Loucy (cell line): Measurements from ENCODE around the gene RPL27A.

ENCODE experiments used
- H2AFZ ChIP-seq: fragments of 200-600 bp; sonication (generic); 2 replicates; pipeline ENCODE4 v1.6.0; 2016; ENCODE audit warnings: antibody characterized with exemption, mild to moderate bottlenecking, low read length, moderate library complexity
- H3F3A ChIP-seq: fragments of 200-600 bp; 2 replicates; pipeline ENCODE4 v1.6.0; 2016; ENCODE audit warnings: antibody characterized with exemption, low read depth, mild to moderate bottlenecking
- H3K27me3 ChIP-seq: fragments of 200-600 bp; sonication (generic); 2 replicates; pipeline ENCODE4 v1.6.1; 2014; ENCODE audit warnings: low read length, mild to moderate bottlenecking; ENCODE audit not compliant: insufficient read depth, poor library complexity, severe bottlenecking
- H3K36me3 ChIP-seq: fragments of 200-600 bp; sonication (generic); 2 replicates; pipeline ENCODE4 v1.6.1; 2016; ENCODE audit warnings: low read length; ENCODE audit not compliant: insufficient read depth
- H3K4me1 ChIP-seq: fragments of 200-600 bp; sonication (generic); 2 replicates; pipeline ENCODE4 v1.5.1; 2014; ENCODE audit warnings: low read length, mild to moderate bottlenecking; ENCODE audit not compliant: insufficient read depth, poor library complexity, severe bottlenecking
- H3K4me2 ChIP-seq: fragments of 200-600 bp; sonication (generic); 2 replicates; pipeline ENCODE4 v1.6.0; 2014; ENCODE audit warnings: antibody characterized with exemption, low read length, low read depth, mild to moderate bottlenecking; ENCODE audit not compliant: poor library complexity, severe bottlenecking
- H3K4me3 ChIP-seq: fragments of 200-600 bp; sonication (generic); 2 replicates; pipeline ENCODE4 v1.5.1; 2014; ENCODE audit warnings: low read length, mild to moderate bottlenecking, mixed read lengths; ENCODE audit not compliant: poor library complexity, severe bottlenecking
- H3K79me2 ChIP-seq: fragments of 200-600 bp; sonication (generic); 2 replicates; pipeline ENCODE4 v1.6.1; 2014; ENCODE audit warnings: low read length; ENCODE audit not compliant: insufficient read depth
- H3K9ac ChIP-seq: fragments of 200-600 bp; sonication (generic); 2 replicates; pipeline ENCODE4 v1.6.0; 2014; ENCODE audit warnings: mild to moderate bottlenecking, low read depth, low read length, moderate library complexity; ENCODE audit not compliant: poor library complexity, severe bottlenecking
- H3K9me2 ChIP-seq: fragments of 200-600 bp; sonication (generic); replicated peaks from 2 replicates; pipeline ENCODE4 v1.6.1; 2016; ENCODE audit warnings: low read depth, low read length, mixed read lengths
- H3K9me3 ChIP-seq: fragments of 200-600 bp; sonication (generic); 2 replicates; pipeline ENCODE4 v1.6.1; 2014; ENCODE audit warnings: mild to moderate bottlenecking, antibody characterized with exemption, low read length, low read depth; ENCODE audit not compliant: insufficient read depth
- H4K20me1 ChIP-seq: fragments of 200-600 bp; sonication (generic); 2 replicates; pipeline ENCODE4 v1.6.0; 2014; ENCODE audit warnings: antibody characterized with exemption, low read length, mild to moderate bottlenecking; ENCODE audit not compliant: insufficient read depth, poor library complexity, severe bottlenecking
- EZH2phosphoT487 ChIP-seq: fragments of 200-600 bp; IDR thresholded peaks from 2 replicates; pipeline ENCODE4 v1.6.1; 2018; ENCODE audit warnings: antibody characterized with exemption, mild to moderate bottlenecking, moderate library complexity, borderline replicate concordance
- TF ChIP-seq, protein P1 (sequence below): fragments of 200-600 bp; sonication (generic); conservative IDR thresholded peaks from 2 replicates; pipeline ENCODE4 v1.5.1; 2014; ENCODE audit warnings: mild to moderate bottlenecking, antibody characterized with exemption, low read length

Gene RPL27A

DNA sequence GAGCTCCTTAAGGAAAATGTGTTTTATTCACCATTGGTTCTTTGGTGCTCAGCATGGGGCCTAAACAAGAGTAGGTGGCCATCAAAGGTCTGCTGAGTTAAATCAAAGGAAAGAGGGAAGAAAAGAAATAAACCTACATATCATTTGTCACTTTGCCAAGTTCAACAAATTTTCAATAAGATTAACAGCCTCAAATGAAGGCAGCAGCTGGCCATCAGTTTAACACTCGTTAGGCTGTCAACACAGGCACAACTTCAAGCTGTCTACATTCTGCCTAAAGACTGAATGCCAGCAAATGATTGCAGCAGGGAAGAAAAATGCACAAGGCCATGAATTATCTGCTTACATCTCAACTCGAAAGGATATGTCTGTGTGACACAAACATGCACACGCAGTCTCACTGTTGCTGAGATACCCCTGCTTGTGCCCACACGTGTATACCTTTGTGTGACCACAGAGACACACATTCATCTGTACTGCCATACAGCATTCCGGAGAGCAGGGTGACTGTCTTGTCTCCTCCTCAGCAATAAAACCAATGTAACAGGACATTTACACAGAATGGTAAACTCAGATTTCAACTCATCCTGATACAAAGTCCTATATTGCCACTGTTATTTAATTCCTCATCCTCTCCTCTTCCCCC is 40.3 kb upstream of the RPL27A start:
- Histone ChIP-seq H3F3A (no peaks in the 10 kb centered on the region), H3K36me3 (peaks cover 8% of the 10 kb centered on the region; the same call in 1 of the 2 replicates), H4K20me1 (no peaks in the 10 kb centered on the region), H3K4me1 (no peaks in the 10 kb centered on the region), H3K9me2 (no peaks in the 10 kb centered on the region), H2AFZ (no peak overlapping the region), H3K9me3 (no peaks in the 10 kb centered on the region), H3K27me3 (no peaks in the 10 kb centered on the region), H3K4me2 (no peak overlapping the region), H3K4me3 (no peak overlapping the region), H3K9ac (no peak overlapping the region), H3K79me2 (no peaks in the 10 kb centered on the region)
- no peak for TF ChIP-seq EZH2phosphoT487
- TF ChIP-seq, protein P1, sequence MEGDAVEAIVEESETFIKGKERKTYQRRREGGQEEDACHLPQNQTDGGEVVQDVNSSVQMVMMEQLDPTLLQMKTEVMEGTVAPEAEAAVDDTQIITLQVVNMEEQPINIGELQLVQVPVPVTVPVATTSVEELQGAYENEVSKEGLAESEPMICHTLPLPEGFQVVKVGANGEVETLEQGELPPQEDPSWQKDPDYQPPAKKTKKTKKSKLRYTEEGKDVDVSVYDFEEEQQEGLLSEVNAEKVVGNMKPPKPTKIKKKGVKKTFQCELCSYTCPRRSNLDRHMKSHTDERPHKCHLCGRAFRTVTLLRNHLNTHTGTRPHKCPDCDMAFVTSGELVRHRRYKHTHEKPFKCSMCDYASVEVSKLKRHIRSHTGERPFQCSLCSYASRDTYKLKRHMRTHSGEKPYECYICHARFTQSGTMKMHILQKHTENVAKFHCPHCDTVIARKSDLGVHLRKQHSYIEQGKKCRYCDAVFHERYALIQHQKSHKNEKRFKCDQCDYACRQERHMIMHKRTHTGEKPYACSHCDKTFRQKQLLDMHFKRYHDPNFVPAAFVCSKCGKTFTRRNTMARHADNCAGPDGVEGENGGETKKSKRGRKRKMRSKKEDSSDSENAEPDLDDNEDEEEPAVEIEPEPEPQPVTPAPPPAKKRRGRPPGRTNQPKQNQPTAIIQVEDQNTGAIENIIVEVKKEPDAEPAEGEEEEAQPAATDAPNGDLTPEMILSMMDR: no peak

DNA sequence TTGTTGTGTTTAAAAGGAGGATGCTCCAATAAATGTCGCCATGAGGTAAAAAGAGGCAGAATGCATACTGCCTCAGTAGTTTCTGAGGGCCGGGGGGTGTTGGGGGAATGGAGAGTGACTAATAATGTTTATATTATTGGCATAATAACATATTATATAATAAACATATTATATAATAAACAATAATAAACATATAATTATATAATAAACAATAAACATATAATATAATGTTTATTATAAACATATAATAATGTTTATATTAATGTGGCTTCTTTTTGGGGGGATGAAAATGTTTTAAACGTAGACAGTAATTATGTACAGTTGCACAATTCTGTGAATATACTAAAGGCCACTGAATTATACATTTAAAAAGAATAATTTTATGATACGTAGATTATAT is 35.7 kb upstream of the RPL27A start:
- Histone ChIP-seq H3K9me3 (no peaks in the 10 kb centered on the region), H3K9me2 (no peaks in the 10 kb centered on the region), H2AFZ (no peak overlapping the region), H3K4me3 (no peak overlapping the region), H3K9ac (no peak overlapping the region), H3K4me2 (no peak overlapping the region), H3K27me3 (no peaks in the 10 kb centered on the region), H3K4me1 (peaks cover 9% of the 10 kb centered on the region), H3K36me3 (peaks cover 11% of the 10 kb centered on the region; the same call in 1 of the 2 replicates), H3K79me2 (no peaks in the 10 kb centered on the region), H4K20me1 (no peaks in the 10 kb centered on the region), H3F3A (no peaks in the 10 kb centered on the region)
- TF ChIP-seq, protein P1: no peak
- TF ChIP-seq EZH2phosphoT487: no peak

DNA sequence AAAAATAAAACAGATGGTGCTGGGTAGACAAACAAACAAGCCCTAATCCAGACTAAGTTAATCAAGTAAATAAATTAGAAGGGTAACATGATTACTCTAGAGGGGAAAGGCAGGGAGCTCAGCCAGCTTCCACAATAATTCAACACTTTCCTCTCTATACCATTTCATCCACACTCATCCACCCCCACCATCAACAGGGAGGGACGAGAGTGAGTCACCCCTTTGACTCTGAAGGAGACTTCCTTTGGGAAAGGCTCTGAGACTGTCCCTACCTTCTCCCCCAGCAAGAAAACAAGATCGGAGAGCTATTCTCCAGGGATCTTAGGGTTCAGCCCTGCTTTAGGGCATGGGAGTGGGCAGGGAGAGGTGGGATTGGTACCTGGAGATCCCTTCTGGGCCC is 33.2 kb upstream of the RPL27A start:
- H2AFZ ChIP-seq: no peak overlapping the region

More for the DNA sequence above, 33.2 kb upstream of the RPL27A start:
- Histone ChIP-seq H3K9me2 (no peaks in the 10 kb centered on the region), H3K9ac (no peak overlapping the region), H4K20me1 (no peaks in the 10 kb centered on the region), H3K4me3 (no peak overlapping the region), H3K9me3 (no peaks in the 10 kb centered on the region), H3K27me3 (no peaks in the 10 kb centered on the region), H3K4me1 (peaks cover 9% of the 10 kb centered on the region), H3F3A (no peaks in the 10 kb centered on the region), H3K79me2 (no peaks in the 10 kb centered on the region), H3K4me2 (no peak overlapping the region), H3K36me3 (peaks cover 11% of the 10 kb centered on the region; the same call in 1 of the 2 replicates)
- TF ChIP-seq, protein P1: no peak
- no peak for TF ChIP-seq EZH2phosphoT487
